ENCODE data around the gene SLC43A2.

SLC43A2 gene

GRCh38 chr17:1651559-1651844 is 22.9 kb upstream of the SLC43A2 start:
- no peak for DNase-seq (ENCODE audit: low spot score)
- TF ChIP-seq, protein P1, sequence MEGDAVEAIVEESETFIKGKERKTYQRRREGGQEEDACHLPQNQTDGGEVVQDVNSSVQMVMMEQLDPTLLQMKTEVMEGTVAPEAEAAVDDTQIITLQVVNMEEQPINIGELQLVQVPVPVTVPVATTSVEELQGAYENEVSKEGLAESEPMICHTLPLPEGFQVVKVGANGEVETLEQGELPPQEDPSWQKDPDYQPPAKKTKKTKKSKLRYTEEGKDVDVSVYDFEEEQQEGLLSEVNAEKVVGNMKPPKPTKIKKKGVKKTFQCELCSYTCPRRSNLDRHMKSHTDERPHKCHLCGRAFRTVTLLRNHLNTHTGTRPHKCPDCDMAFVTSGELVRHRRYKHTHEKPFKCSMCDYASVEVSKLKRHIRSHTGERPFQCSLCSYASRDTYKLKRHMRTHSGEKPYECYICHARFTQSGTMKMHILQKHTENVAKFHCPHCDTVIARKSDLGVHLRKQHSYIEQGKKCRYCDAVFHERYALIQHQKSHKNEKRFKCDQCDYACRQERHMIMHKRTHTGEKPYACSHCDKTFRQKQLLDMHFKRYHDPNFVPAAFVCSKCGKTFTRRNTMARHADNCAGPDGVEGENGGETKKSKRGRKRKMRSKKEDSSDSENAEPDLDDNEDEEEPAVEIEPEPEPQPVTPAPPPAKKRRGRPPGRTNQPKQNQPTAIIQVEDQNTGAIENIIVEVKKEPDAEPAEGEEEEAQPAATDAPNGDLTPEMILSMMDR (IDR thresholded peaks at IDR 0.05; ENCODE audit: extremely low read depth, missing control alignments): no peak

- TF ChIP-seq, protein P1 (IDR thresholded peaks at IDR 0.05; ENCODE audit: extremely low read depth, missing control alignments): no peak
- no peak for DNase-seq (ENCODE audit: low spot score)
These were observed 22.3 kb upstream of the SLC43A2 start for GRCh38 chr17:1650731-1651558.

DNA sequence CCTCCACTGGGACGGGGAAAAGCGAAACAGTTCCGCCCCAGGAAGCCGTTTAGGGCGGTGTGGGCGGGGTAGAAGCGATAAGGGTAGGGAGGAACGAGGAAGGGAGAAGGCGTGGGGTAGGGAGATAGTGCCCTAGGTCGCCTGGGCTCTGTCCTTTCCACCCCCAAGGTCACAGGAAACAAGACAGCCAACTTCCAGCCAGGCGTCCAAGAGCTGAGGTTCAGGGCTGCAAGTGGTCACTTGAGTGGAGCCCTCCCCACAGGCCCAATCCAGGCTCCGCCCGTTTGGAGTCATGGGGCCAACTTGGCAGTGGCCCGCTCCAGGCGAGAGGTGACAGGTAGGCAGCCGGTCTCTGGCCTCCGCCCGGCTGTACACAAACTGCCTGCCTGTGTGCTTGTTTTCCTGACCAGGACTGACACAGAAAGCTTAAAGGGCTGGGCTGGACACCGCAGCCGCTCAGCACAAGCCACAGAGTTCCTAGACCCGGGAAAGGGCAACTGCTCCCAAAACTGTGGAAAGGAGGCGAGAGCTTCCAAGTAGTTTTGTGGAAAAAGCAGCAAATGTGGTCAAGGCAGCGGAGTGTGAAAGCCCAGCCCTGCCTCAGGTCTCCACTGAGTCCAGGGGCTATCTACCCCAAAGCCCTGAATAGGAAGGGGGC is 21.3 kb upstream of the SLC43A2 start, which contains the start of gene RILP:
RILP (minus strand) TSS at position 23 of the 658 bp plus-strand sequence. CDS start 62 bp downstream, outside the sequence.
- TF ChIP-seq, protein P1 (IDR thresholded peaks at IDR 0.05; ENCODE audit: extremely low read depth, missing control alignments): no peak
- DNase-seq (ENCODE audit: low spot score): no peak

DNA sequence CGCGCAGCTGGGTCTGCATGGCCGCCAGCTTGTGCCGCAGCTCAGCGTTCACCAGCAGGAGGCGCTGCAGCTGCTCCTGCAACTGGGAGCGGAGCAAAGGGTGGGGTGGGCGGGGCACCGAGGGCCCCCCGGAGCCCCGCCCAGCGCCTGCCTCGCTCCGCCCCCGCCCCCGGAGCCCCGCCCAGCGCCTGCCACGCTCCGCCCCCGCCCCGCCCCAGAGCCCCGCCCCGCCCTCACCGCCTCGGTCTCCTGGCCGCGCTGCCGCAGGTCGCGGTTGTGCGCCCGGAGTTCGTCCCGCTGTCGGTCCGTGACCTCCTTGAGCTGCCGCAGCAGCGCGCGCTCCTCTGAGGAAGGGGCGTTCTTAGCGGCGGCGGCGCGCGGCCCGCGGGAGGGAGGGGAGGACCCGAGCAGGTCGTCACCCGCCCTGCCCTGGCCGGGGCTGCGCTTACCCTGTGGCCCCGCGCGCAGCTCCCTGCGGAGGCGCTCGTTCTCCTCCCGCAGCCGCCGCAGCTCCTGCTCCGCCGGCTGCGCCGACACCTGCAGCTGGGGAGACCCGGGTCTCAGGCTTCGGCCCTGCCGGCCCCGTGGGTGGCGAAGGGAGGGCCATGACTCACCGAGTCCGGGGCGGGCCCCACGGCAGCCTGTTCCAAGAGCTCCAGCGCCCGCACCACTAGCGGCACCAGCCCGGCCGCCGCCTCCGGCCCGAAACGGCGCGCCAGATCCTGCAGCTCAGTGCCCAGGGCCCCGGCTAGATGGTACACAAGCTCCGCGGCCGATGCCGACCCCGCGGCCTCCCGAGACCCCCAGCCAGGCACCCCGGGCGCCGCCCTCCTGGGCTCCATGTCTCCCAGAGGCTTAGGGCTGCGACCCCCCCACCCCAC is 20.6 kb upstream of the SLC43A2 start:
- DNase-seq (ENCODE audit: low spot score): peak; percentile 99
- TF ChIP-seq, protein P1 (IDR thresholded peaks at IDR 0.05; ENCODE audit: extremely low read depth, missing control alignments): peak; percentile 100

DNA sequence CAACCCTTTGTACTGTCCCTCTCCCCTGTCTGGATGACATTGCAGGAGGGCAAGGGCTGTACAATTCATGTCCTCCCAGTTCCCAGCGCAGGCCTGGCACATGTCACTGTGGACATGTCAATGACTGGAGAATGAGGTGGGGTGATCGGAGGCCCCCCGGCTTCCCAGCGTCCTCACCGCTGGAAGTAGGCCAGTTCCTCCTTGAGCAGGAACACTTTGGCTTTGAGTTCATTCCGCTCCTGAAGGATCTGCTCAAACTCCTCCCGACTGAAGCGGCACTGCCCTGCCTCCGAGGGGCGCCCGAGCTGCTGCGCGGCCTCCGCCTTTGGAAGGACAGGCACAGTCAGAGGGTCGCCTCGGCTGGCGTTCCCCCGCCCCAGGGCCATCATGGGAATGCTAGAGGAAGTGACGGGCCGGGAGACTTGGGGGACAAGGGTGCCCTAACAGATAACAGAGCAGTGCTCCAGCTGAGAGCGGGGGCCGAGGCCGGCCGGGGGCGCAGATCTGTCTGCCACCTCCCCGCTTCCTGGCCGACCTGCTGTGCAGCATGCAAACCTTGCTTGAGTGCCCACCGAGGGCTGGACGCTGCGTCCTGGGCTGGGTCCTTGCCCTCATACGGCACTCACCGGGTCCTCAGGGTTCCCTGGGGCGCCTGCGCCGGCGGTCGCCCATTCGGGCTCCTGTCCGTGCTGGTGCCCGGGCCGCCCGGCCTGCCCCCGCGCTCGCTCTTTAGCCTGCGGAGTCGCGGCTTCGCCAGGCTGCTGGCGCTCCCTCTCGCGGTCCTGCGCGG is 19.7 kb upstream of the SLC43A2 start:
- TF ChIP-seq, protein P1 (IDR thresholded peaks at IDR 0.05; ENCODE audit: extremely low read depth, missing control alignments): no peak
- DNase-seq (ENCODE audit: low spot score): peak; percentile 40

DNA sequence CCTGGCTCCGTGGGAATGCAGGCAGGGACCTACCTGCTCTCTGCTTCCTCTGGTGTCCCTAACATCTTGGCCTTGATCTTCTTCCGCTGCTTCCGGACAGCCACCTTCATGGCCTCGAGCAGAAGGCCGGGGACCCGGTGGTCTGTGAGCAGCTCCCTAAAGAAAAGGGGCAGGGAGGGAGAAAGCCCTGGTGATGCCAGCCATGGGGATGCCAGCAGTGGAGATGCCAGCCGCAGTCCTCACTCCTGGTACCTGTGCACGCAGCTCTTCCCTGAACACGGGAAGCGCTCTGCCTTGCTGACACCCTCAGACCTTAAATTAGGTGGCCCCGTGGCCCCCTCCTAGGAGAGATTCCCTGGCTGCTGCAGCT is 19.2 kb upstream of the SLC43A2 start:
- TF ChIP-seq, protein P1 (IDR thresholded peaks at IDR 0.05; ENCODE audit: extremely low read depth, missing control alignments): no peak
- no peak for DNase-seq (ENCODE audit: low spot score)

Measured in GM20000 (cell line).